ENCODE measurements around the gene ISX.
"Not testable (repeated sequence)": the region's sequence is repeated elsewhere in the genome, so short reads cannot be mapped to it uniquely, and the experiment has no call there.

ISX gene

GRCh38 chr22:35065796-35066218, at the start of gene ISX:
Gene ISX (plus strand): TSS chr22:35066158. CDS start chr22:35067088, 930 bp downstream.
- DNase-seq (ENCODE audit: low read depth) = no peak

GRCh38 chr22:35016909-35017308, 49.0 kb upstream of the ISX start:
- DNase-seq (ENCODE audit: low read depth) = no peak

GRCh38 chr22:35018995-35019394, 47.0 kb upstream of the ISX start:
- no peak for DNase-seq (ENCODE audit: low read depth)

GRCh38 chr22:35020517-35020916, 45.4 kb upstream of the ISX start:
- DNase-seq (ENCODE audit: low read depth) = no peak

- DNase-seq (ENCODE audit: low read depth) = no peak
Observed at GRCh38 chr22:35021161-35021560, 44.8 kb upstream of the ISX start.

- no peak for DNase-seq (ENCODE audit: low read depth)
Observed at GRCh38 chr22:35022291-35022690, 43.7 kb upstream of the ISX start.

- DNase-seq (ENCODE audit: low read depth) = no peak
Observed at GRCh38 chr22:35023692-35024363, 42.1 kb upstream of the ISX start.

- no peak for DNase-seq (ENCODE audit: low read depth)
Observed at GRCh38 chr22:35024364-35024692, 41.6 kb upstream of the ISX start.

- DNase-seq (ENCODE audit: low read depth) = not testable (repeated sequence)
Observed at GRCh38 chr22:35030112-35030511, 35.8 kb upstream of the ISX start.

- DNase-seq (ENCODE audit: low read depth) = no peak
Observed at GRCh38 chr22:35032571-35032970, 33.4 kb upstream of the ISX start.

- DNase-seq (ENCODE audit: low read depth) = no peak
Observed at GRCh38 chr22:35033635-35034296, 32.2 kb upstream of the ISX start.

- no peak for DNase-seq (ENCODE audit: low read depth)
Observed at GRCh38 chr22:35034963-35035362, 31.0 kb upstream of the ISX start.

- DNase-seq (ENCODE audit: low read depth) = no peak
Observed at GRCh38 chr22:35037089-35037488, 28.9 kb upstream of the ISX start.

GRCh38 chr22:35039625-35040024, 26.3 kb upstream of the ISX start:
- no peak for DNase-seq (ENCODE audit: low read depth)

GRCh38 chr22:35043252-35043933, 22.6 kb upstream of the ISX start:
- DNase-seq (ENCODE audit: low read depth) = no peak

GRCh38 chr22:35043934-35044319, 22.0 kb upstream of the ISX start:
- DNase-seq (ENCODE audit: low read depth) = no peak

GRCh38 chr22:35044607-35045390, 21.2 kb upstream of the ISX start:
- DNase-seq (ENCODE audit: low read depth) = no peak

GRCh38 chr22:35045451-35045850, 20.5 kb upstream of the ISX start:
- no peak for DNase-seq (ENCODE audit: low read depth)

GRCh38 chr22:35046744-35047462, 19.1 kb upstream of the ISX start:
- no peak for DNase-seq (ENCODE audit: low read depth)

- DNase-seq (ENCODE audit: low read depth) = not testable (repeated sequence)
Observed at GRCh38 chr22:35050038-35050437, 15.9 kb upstream of the ISX start.

GRCh38 chr22:35051013-35051535, 14.9 kb upstream of the ISX start:
- DNase-seq (ENCODE audit: low read depth) = no peak

GRCh38 chr22:35051791-35052190, 14.2 kb upstream of the ISX start:
- DNase-seq (ENCODE audit: low read depth) = no peak

All from T-helper 22 cell (primary cell).